ENCODE results near the gene SLAIN1. TPM values are rescaled to one million over a fixed set of nuclear protein-coding genes. Genes with fewer than 3 reads are reported as not detected.
A peak's percentile ranks its signal among the peaks of the same experiment; 100 is the strongest.

SLAIN1 gene
- total and polyA plus RNA-seq, 12 donors, result 5.5 to 26.7 (median 14.1) TPM

GRCh38 chr13:77687799-77688198 is 9.7 kb upstream of the SLAIN1 start:
- no peak for DNase-seq
- H3K36me3 ChIP-seq (replicated peaks in 1 of 2), result no peaks in the 10 kb centered on the region
- 76 to 86% (median 82%) methylated on average over 2 of the region's 2 CpGs for WGBS, 4 donors
- no peak for TF ChIP-seq POLR2A (IDR thresholded peaks at IDR 0.05)
- TF ChIP-seq, protein P1, sequence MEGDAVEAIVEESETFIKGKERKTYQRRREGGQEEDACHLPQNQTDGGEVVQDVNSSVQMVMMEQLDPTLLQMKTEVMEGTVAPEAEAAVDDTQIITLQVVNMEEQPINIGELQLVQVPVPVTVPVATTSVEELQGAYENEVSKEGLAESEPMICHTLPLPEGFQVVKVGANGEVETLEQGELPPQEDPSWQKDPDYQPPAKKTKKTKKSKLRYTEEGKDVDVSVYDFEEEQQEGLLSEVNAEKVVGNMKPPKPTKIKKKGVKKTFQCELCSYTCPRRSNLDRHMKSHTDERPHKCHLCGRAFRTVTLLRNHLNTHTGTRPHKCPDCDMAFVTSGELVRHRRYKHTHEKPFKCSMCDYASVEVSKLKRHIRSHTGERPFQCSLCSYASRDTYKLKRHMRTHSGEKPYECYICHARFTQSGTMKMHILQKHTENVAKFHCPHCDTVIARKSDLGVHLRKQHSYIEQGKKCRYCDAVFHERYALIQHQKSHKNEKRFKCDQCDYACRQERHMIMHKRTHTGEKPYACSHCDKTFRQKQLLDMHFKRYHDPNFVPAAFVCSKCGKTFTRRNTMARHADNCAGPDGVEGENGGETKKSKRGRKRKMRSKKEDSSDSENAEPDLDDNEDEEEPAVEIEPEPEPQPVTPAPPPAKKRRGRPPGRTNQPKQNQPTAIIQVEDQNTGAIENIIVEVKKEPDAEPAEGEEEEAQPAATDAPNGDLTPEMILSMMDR (IDR thresholded peaks at IDR 0.05), result no peak
- intact Hi-C loops (cut with DNase I), result no loop called here
- H3K27me3 ChIP-seq, result no peaks in the 10 kb centered on the region
- H3K27ac ChIP-seq, result no peak overlapping the region
- peaks cover 0 to 5% of the 10 kb centered on the region in 2 donors for H3K4me1 ChIP-seq (replicated peaks in 1 of 2)
- H3K4me3 ChIP-seq, result no peak overlapping the region
- H3K9me3 ChIP-seq (replicated peaks in 1 of 3), result no peaks in the 10 kb centered on the region

- Histone ChIP-seq H3K4me3 (no peak overlapping the region), H3K4me1 (replicated peaks in 1 of 2) (peaks cover 0 to 14% of the 10 kb centered on the region in 2 donors), H3K9me3 (replicated peaks in 1 of 3) (no peaks in the 10 kb centered on the region), H3K27me3 (no peaks in the 10 kb centered on the region), H3K36me3 (replicated peaks in 1 of 2) (no peaks in the 10 kb centered on the region), H3K27ac (no peak overlapping the region)
- intact Hi-C loops (cut with DNase I), result no loop called here
- TF ChIP-seq POLR2A (IDR thresholded peaks at IDR 0.05), result no peak
- TF ChIP-seq, protein P1 (IDR thresholded peaks at IDR 0.05), result no peak
- WGBS, 4 donors, result 27 to 64% (median 48%) methylated on average over 1 of the region's 1 CpG
- DNase-seq, result no peak
Measured at GRCh38 chr13:77691871-77692270, 5.6 kb upstream of the SLAIN1 start.

- peaks cover 0 to 17% of the 10 kb centered on the region in 2 donors for H3K4me1 ChIP-seq (replicated peaks in 1 of 2)
- 22 to 34% (median 29%) methylated on average over 2 of the region's 2 CpGs for WGBS, 4 donors
Measured at GRCh38 chr13:77692746-77693448, 4.6 kb upstream of the SLAIN1 start.

DNA sequence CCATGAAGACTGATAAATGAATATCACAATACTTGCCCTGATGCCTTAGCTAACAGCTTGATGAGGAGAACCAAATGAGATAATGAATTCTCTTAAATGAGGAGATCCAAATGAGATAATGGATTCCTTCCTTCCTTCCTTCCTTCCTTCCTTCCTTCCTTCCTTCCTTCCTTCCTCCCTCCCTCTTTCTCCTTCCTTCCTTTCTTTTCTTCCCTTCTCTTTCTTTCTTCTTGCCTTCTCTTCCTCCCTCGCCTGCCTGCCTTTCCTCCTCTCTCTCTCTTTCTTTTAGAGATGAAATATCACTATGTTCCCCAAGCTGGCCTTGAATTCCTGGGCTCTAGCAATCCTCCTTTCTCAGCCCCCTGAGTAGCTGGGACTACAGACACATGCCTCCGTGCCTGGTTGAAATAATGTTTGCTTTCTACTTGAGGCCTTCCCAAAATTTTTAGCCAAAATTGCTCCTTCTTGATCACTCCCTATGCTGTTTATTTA is 4.0 kb upstream of the SLAIN1 start:
- H3K27ac ChIP-seq, result no peak overlapping the region
- H3K4me1 ChIP-seq (replicated peaks in 1 of 2), result peaks cover 0 to 17% of the 10 kb centered on the region in 2 donors
- H3K4me3 ChIP-seq, result no peak overlapping the region
- no peaks in the 10 kb centered on the region for H3K36me3 ChIP-seq (replicated peaks in 1 of 2)
- 72 to 81% (median 75%) methylated on average over 2 of the region's 2 CpGs for WGBS, 4 donors
- no peak for TF ChIP-seq POLR2A (IDR thresholded peaks at IDR 0.05)
- TF ChIP-seq, protein P1 (IDR thresholded peaks at IDR 0.05), result no peak
- H3K9me3 ChIP-seq (replicated peaks in 1 of 3), result no peaks in the 10 kb centered on the region
- intact Hi-C loops (cut with DNase I), result no loop called here
- no peak for DNase-seq
- H3K27me3 ChIP-seq, result no peaks in the 10 kb centered on the region

More at GRCh38 chr13:77692746-77693448, 4.6 kb upstream of the SLAIN1 start:
- H3K27ac ChIP-seq, result peak overlapping the region in 1 of 5 donors; percentile 23
- intact Hi-C loops (cut with DNase I), result no loop called here
- no peak overlapping the region for H3K4me3 ChIP-seq
- TF ChIP-seq, protein P1 (IDR thresholded peaks at IDR 0.05), result no peak
- no peak for TF ChIP-seq POLR2A (IDR thresholded peaks at IDR 0.05)
- DNase-seq, result no peak
- no peaks in the 10 kb centered on the region for H3K27me3 ChIP-seq
- no peaks in the 10 kb centered on the region for H3K36me3 ChIP-seq (replicated peaks in 1 of 2)
- H3K9me3 ChIP-seq (replicated peaks in 1 of 3), result no peaks in the 10 kb centered on the region
